ENCODE results near the gene CBR1.

CBR1 gene

GRCh38 chr21:36061445-36061844 lies 8.4 kb upstream of the CBR1 start:
- no peaks in the 10 kb centered on the region for H3K9me3 ChIP-seq
- no peak overlapping the region for H3K27ac ChIP-seq
- DNase-seq: no peak
- peaks cover 0 to 16% (median 10%) of the 10 kb centered on the region in 4 donors for H3K4me1 ChIP-seq
- intact Hi-C loops (cut with DNase I; ENCODE audit: low total_unique reads): loop anchor here (10.0 kb wide), 1 partner anchor 263 kb away; the partner anchor contains the start of gene MORC3
- H3K4me3 ChIP-seq: no peak overlapping the region
- TF ChIP-seq CTCF (IDR thresholded peaks at IDR 0.05): no peak
- H3K27me3 ChIP-seq: no peaks in the 10 kb centered on the region
- peaks cover 5 to 18% (median 8%) of the 10 kb centered on the region in 3 donors for H3K36me3 ChIP-seq

- intact Hi-C loops (cut with DNase I; ENCODE audit: low total_unique reads): loop anchor here (10.0 kb wide), 1 partner anchor 261 kb away; the partner anchor contains the start of gene MORC3
- DNase-seq: no peak
- H3K4me3 ChIP-seq: no peak overlapping the region
- no peaks in the 10 kb centered on the region for H3K27me3 ChIP-seq
- H3K36me3 ChIP-seq: peaks cover 0 to under 1% (median 0%) of the 10 kb centered on the region in 3 donors
- H3K9me3 ChIP-seq: no peaks in the 10 kb centered on the region
- no peak overlapping the region for H3K27ac ChIP-seq
- no peak for TF ChIP-seq CTCF (IDR thresholded peaks at IDR 0.05)
- H3K4me1 ChIP-seq: peaks cover 0 to 12% (median 10%) of the 10 kb centered on the region in 4 donors
Observed at GRCh38 chr21:36063375-36064084, 6.3 kb upstream of the CBR1 start.

- DNase-seq: no peak
- no peaks in the 10 kb centered on the region for H3K36me3 ChIP-seq
- no peaks in the 10 kb centered on the region for H3K27me3 ChIP-seq
- no peak for TF ChIP-seq CTCF (IDR thresholded peaks at IDR 0.05)
- H3K4me3 ChIP-seq: no peak overlapping the region
- H3K27ac ChIP-seq: no peak overlapping the region
- intact Hi-C loops (cut with DNase I; ENCODE audit: low total_unique reads): loop anchor here (10.0 kb wide), 1 partner anchor 261 kb away; the partner anchor contains the start of gene MORC3
- H3K4me1 ChIP-seq: peaks cover 0 to 11% (median 9%) of the 10 kb centered on the region in 4 donors
- no peaks in the 10 kb centered on the region for H3K9me3 ChIP-seq
Observed at GRCh38 chr21:36064085-36064460, 5.8 kb upstream of the CBR1 start.

- Histone ChIP-seq H3K4me3 (no peak overlapping the region), H3K27me3 (no peaks in the 10 kb centered on the region), H3K36me3 (no peaks in the 10 kb centered on the region), H3K9me3 (no peaks in the 10 kb centered on the region), H3K27ac (no peak overlapping the region), H3K4me1 (peaks cover 0 to 12% (median 11%) of the 10 kb centered on the region in 4 donors)
- no peak for DNase-seq
- intact Hi-C loops (cut with DNase I; ENCODE audit: low total_unique reads): loop anchor here (10.0 kb wide), 1 partner anchor 259 kb away; the partner anchor contains the start of gene MORC3
- no peak for TF ChIP-seq CTCF (IDR thresholded peaks at IDR 0.05)
Observed at GRCh38 chr21:36065497-36066036, 4.3 kb upstream of the CBR1 start.

- H3K4me1 ChIP-seq: peaks cover 0 to 41% (median 26%) of the 10 kb centered on the region in 4 donors
Observed at GRCh38 chr21:36068748-36069398, 951 bp upstream of the CBR1 start.

More at GRCh38 chr21:36068748-36069398, 951 bp upstream of the CBR1 start:
- peak overlapping the region; percentile 76 to 81 for H3K27ac ChIP-seq
- no peaks in the 10 kb centered on the region for H3K9me3 ChIP-seq
- peaks cover 0 to 27% (median 7%) of the 10 kb centered on the region in 3 donors for H3K36me3 ChIP-seq
- H3K4me3 ChIP-seq: no peak overlapping the region
- intact Hi-C loops (cut with DNase I; ENCODE audit: low total_unique reads): loop anchor here (10.0 kb wide), 1 partner anchor 256 kb away; the partner anchor contains the start of gene MORC3
- DNase-seq: no peak
- H3K27me3 ChIP-seq: no peaks in the 10 kb centered on the region
- no peak for TF ChIP-seq CTCF (IDR thresholded peaks at IDR 0.05)
